Lung (tissue), 12 donors: ENCODE results near the gene ENTPD6. TPM values are rescaled to one million over a fixed set of nuclear protein-coding genes. Genes with fewer than 3 reads are reported as not detected.
"Not testable (repeated sequence)": the region's sequence is repeated elsewhere in the genome, so short reads cannot be mapped to it uniquely, and the experiment has no call there.

ENCODE experiments used
- ATAC-seq: fragments of 200-7000 bp; cut with Tn5 transposase; one replicate; pipeline ENCODE4 v1.9.1; 2020; ENCODE audit warnings: moderate number of reproducible peaks; ENCODE audit not compliant: insufficient read depth, low FRiP score
- DNase-seq, 3 donors: peaks; one replicate each; pipeline ENCODE4 v3.0.0-alpha.2; 2013 to 2017
- H3K27ac ChIP-seq, 2 donors: one replicate each; pipeline ENCODE4 v1.5.1; 2013; ENCODE audit warnings: mild to moderate bottlenecking in 2 of 2, moderate library complexity in 2 of 2, control low read depth in 1 of 2, inconsistent platforms in 1 of 2, low read depth in 1 of 2, low read length in 1 of 2
- H3K27me3 ChIP-seq, 3 donors: one replicate each; pipeline ENCODE4 v1.5.1; 2013; ENCODE audit warnings: low read length in 2 of 3; ENCODE audit not compliant: control insufficient read depth in 3 of 3, insufficient read depth in 3 of 3
- H3K36me3 ChIP-seq, 4 donors: one replicate each; pipeline ENCODE4 v1.5.1; 2013; ENCODE audit warnings: low read length in 4 of 4, mild to moderate bottlenecking in 1 of 4, moderate library complexity in 1 of 4; ENCODE audit not compliant: control insufficient read depth in 4 of 4, insufficient read depth in 4 of 4
- H3K4me1 ChIP-seq, 5 donors: one replicate each; pipeline ENCODE4 v1.5.1; 2013; ENCODE audit warnings: low read length in 5 of 5, mild to moderate bottlenecking in 2 of 5, moderate library complexity in 1 of 5; ENCODE audit not compliant: control insufficient read depth in 5 of 5, insufficient read depth in 5 of 5
- H3K4me3 ChIP-seq: one replicate; pipeline ENCODE4 v1.5.1; 2013; ENCODE audit warnings: mild to moderate bottlenecking, control low read depth, moderate library complexity
- H3K9ac ChIP-seq, 2 donors: one replicate each; pipeline ENCODE4 v1.5.1; 2013; ENCODE audit warnings: low read length in 2 of 2, control low read depth in 1 of 2; ENCODE audit not compliant: insufficient read depth in 1 of 2
- H3K9me3 ChIP-seq, 4 donors: one replicate each; pipeline ENCODE4 v1.5.1; 2013; ENCODE audit warnings: low read length in 3 of 4, mild to moderate bottlenecking in 1 of 4, moderate library complexity in 1 of 4; ENCODE audit not compliant: control insufficient read depth in 4 of 4, insufficient read depth in 3 of 4
- CTCF ChIP-seq: IDR thresholded peaks from 2 replicates; pipeline ENCODE4 v1.5.1; 2012; ENCODE audit warnings: mild to moderate bottlenecking; ENCODE audit errors: control extremely low read depth, extremely low read depth
- WGBS, 2 donors: extraction: QIAGEN DNeasy Blood & Tissue Kit; methylation state at CpG; one replicate each; pipeline ENCODE4 v1.1.7; 2013; 5-methylcytosine and 5-hydroxymethylcytosine counted together
- polyA plus RNA-seq, 2 donors: library from polyadenylated mRNA; stranded (reverse); fragments of 200-250 nt; gene quantifications; one replicate each; pipeline ENCODE4 v1.2.1, GENCODE V29; 2013
- total RNA-seq, 2 donors: library from RNA; depleted of rRNA in 1 of 2; stranded (reverse); fragments of >200 nt in 1 of 2; gene quantifications; one replicate each; pipeline ENCODE4 v1.2.1, GENCODE V29; 2014 to 2021
- donor health status: control.
- donor health status: control.
- donor health status: Bipolar disorder and iron deficiency.
- donor health status: healthy.
- donor health status: DM: yes; HTN: yes; CAD: no.

Gene ENTPD6
- total and polyA plus RNA-seq, 4 donors = 33.8 to 78.8 (median 52.2) TPM

- DNase-seq (no peak), ATAC-seq (no peak)
- peaks cover 0 to 2% (median 0%) of the 10 kb centered on the region in 4 donors for H3K9me3 ChIP-seq
- peaks cover 0 to 12% (median 0%) of the 10 kb centered on the region in 5 donors for H3K4me1 ChIP-seq
- no peak overlapping the region for H3K9ac ChIP-seq
- no peak overlapping the region for H3K4me3 ChIP-seq
- no peaks in the 10 kb centered on the region for H3K36me3 ChIP-seq
- 90 to 92% methylated on average over 19 of the region's 19 CpGs for WGBS, 2 donors
- H3K27me3 ChIP-seq = peaks cover 0 to 3% (median 0%) of the 10 kb centered on the region in 3 donors
- no peak for TF ChIP-seq CTCF
- no peak overlapping the region for H3K27ac ChIP-seq
These were observed 44.2 kb downstream of the ENTPD6 start for GRCh38 chr20:25239387-25240370.

GRCh38 chr20:25240851-25241658, 45.5 kb downstream of the ENTPD6 start:
- not testable (repeated sequence) for H3K9ac ChIP-seq, H3K36me3 ChIP-seq, H3K27me3 ChIP-seq, H3K9me3 ChIP-seq, ATAC-seq, H3K27ac ChIP-seq, H3K4me3 ChIP-seq, DNase-seq
- WGBS, 2 donors = 54 to 69% methylated on average over 9 of the region's 9 CpGs
- H3K4me1 ChIP-seq = peaks cover 0 to 12% (median 0%) of the 10 kb centered on the region in 5 donors

- H3K9me3 ChIP-seq, H3K27me3 ChIP-seq, H3K27ac ChIP-seq, DNase-seq, H3K4me3 ChIP-seq, H3K9ac ChIP-seq, H3K36me3 ChIP-seq, ATAC-seq: not testable (repeated sequence)
- 18 to 19% methylated on average over 4 of the region's 4 CpGs for WGBS, 2 donors
- H3K4me1 ChIP-seq = peaks cover 0 to 13% (median 0%) of the 10 kb centered on the region in 5 donors
These were observed 46.1 kb downstream of the ENTPD6 start for GRCh38 chr20:25241659-25241955.

- Histone ChIP-seq H3K9ac (no peak overlapping the region), H3K36me3 (no peaks in the 10 kb centered on the region), H3K4me3 (no peak overlapping the region), H3K27ac (no peak overlapping the region), H3K9me3 (peaks cover 0 to 2% (median 0%) of the 10 kb centered on the region in 4 donors), H3K4me1 (peaks cover 0 to 14% (median 3%) of the 10 kb centered on the region in 5 donors), H3K27me3 (peaks cover 0 to 3% (median 0%) of the 10 kb centered on the region in 3 donors)
- 70 to 89% methylated on average over 10 of the region's 10 CpGs for WGBS, 2 donors
- DNase-seq = no peak
- TF ChIP-seq CTCF = no peak
- ATAC-seq = no peak
These were observed 46.7 kb downstream of the ENTPD6 start for GRCh38 chr20:25242231-25242630.
